ENCODE data around the gene MLEC. TPM values are rescaled to one million over a fixed set of nuclear protein-coding genes. Genes with fewer than 3 reads are reported as not detected.

Gene MLEC
- total and polyA plus RNA-seq, 2 of the 13 experiments (the other 11 are each of a cell fraction or from before 2014, with no cell fraction given), result 49.8 to 156 TPM

GRCh38 chr12:120748242-120748641 lies 61.3 kb downstream of the MLEC start:
- Histone ChIP-seq H3K36me3 (replicated peaks in 1 of 2; ENCODE audit: control insufficient read depth in 1 of 2, insufficient read depth in 2 of 2, low read length in 2 of 2) (no peaks in the 10 kb centered on the region), H3K27ac (ENCODE audit: extremely low read length, insufficient read depth, low read length) (no peak overlapping the region), H3K4me2 (ENCODE audit: low read depth, low read length) (peak overlapping the region; percentile 69), H2AFZ (ENCODE audit: low read length) (no peak overlapping the region), H3K4me1 (ENCODE audit: insufficient read depth, low read length) (peaks cover 14% of the 10 kb centered on the region), H4K20me1 (ENCODE audit: insufficient read depth, low read length) (no peaks in the 10 kb centered on the region), H3K27me3 (ENCODE audit: control insufficient read depth in 1 of 2, insufficient read depth in 2 of 2, low read length in 2 of 2) (no peaks in the 10 kb centered on the region), H3K9me3 (ENCODE audit: low read length) (no peaks in the 10 kb centered on the region), H3K9ac (ENCODE audit: insufficient read depth, low read depth, low read length) (no peak overlapping the region), H3K79me2 (ENCODE audit: insufficient read depth, low read length) (no peaks in the 10 kb centered on the region), H3K4me3 (replicated peaks in 1 of 3; ENCODE audit: insufficient read depth in 1 of 3, low read depth in 2 of 3, low read length in 3 of 3) (peak overlapping the region in 1 of 3 experiments; percentile 35; a peak in 2 of 6 replicates)
- BruUV-seq (replicated peaks), result no TSS peak
- in situ Hi-C loops (cut with HindIII; ENCODE audit: extremely low pct_ligation_motif_present, low pct_unique_long_range_greater_than_20kb), result no loop called here
- FAIRE-seq (no peak), DNase-seq (ENCODE audit: low spot score) (peak; percentile 34), ATAC-seq (peak; percentile 83)
- POLR2A ChIA-PET, result interaction anchor here (0.7 kb wide), 1 partner anchor 248 kb away, joined by 3 read pairs; no protein-coding TSS in a partner anchor
- CTCF ChIA-PET (ENCODE audit: low intra/inter-chr PET ratio, low total read pairs), result no interaction called here
- WGBS (ENCODE audit: low lambda C conversion rate), result 28% methylated on average over 3 of the region's 7 CpGs
- intact Hi-C loops (cut with micrococcal nuclease; ENCODE audit: unreplicated experiment), result no loop called here
- no peak for TF ChIP-seq RCOR2 (CRISPR knock-in tag; IDR thresholded peaks at IDR 0.05)
- TF ChIP-seq MTF1 (CRISPR knock-in tag; IDR thresholded peaks at IDR 0.05), result no peak
- TF ChIP-seq ZNF503 (CRISPR knock-in tag; IDR thresholded peaks at IDR 0.05), result no peak
- no peak for TF ChIP-seq CENPT (CRISPR knock-in tag; IDR thresholded peaks at IDR 0.05; ENCODE audit: low read depth)
- no peak for TF ChIP-seq MXD3 (CRISPR knock-in tag; IDR thresholded peaks at IDR 0.05)
- TF ChIP-seq TFE3 (CRISPR knock-in tag; IDR thresholded peaks at IDR 0.05), result peak; percentile 73
- TF ChIP-seq SMAD3 (CRISPR knock-in tag; IDR thresholded peaks at IDR 0.05), result no peak
- TF ChIP-seq IRX3 (CRISPR knock-in tag; IDR thresholded peaks at IDR 0.05; ENCODE audit: borderline replicate concordance, low read depth), result no peak
- no peak for TF ChIP-seq ATF4 (CRISPR knock-in tag; IDR thresholded peaks at IDR 0.05)
- TF ChIP-seq SALL1 (CRISPR knock-in tag; IDR thresholded peaks at IDR 0.05), result no peak
- no peak for TF ChIP-seq HMGXB3 (CRISPR knock-in tag; IDR thresholded peaks at IDR 0.05; ENCODE audit: borderline replicate concordance)
- no peak for TF ChIP-seq ZNF780A (CRISPR knock-in tag; IDR thresholded peaks at IDR 0.05)
- TF ChIP-seq ZNF33B (CRISPR knock-in tag; IDR thresholded peaks at IDR 0.05), result no peak
- no peak for TF ChIP-seq FOXO1 (CRISPR knock-in tag; IDR thresholded peaks at IDR 0.05)
- no peak for TF ChIP-seq NFE2L1 (CRISPR knock-in tag; IDR thresholded peaks at IDR 0.05; ENCODE audit: borderline replicate concordance)
- no peak for TF ChIP-seq ZNF501 (CRISPR knock-in tag; IDR thresholded peaks at IDR 0.05)
